IMR-90 (cell line): ENCODE data around the gene CLPTM1. TPM values are rescaled to one million over a fixed set of nuclear protein-coding genes. Genes with fewer than 3 reads are reported as not detected.

Source experiments
- ATAC-seq: fragments of 200-7000 bp; cut with Tn5 transposase; 2 replicates; pipeline ENCODE4 v1.9.1; 2020; ENCODE audit warnings: low read depth, mild to moderate bottlenecking, moderate library complexity
- BruUV-seq: library from RNA; stranded (reverse); fragments of 400-500 nt; replicated peaks from 2 replicates; lab custom pipeline; 2021; lab: Mats Ljungman, UMichigan
- CTCF ChIA-PET: fragments of 300-600 bp; formaldehyde crosslinking; extraction: SDS; loops from one replicate; lab custom pipeline; 2021; ENCODE audit warnings: antibody characterized with exemption; lab: Yijun Ruan, JAX
- POLR2A ChIA-PET: fragments of 300-600 bp; sonication (Branson Sonifier 250); formaldehyde crosslinking; loops from one replicate; lab custom pipeline; 2022; ENCODE audit warnings: antibody characterized with exemption; ENCODE audit not compliant: unreplicated experiment; lab: Charles Lee
- DNase-seq: peaks from one replicate; pipeline ENCODE4 v3.0.0; 2013
- H2AFZ ChIP-seq: replicated peaks from 2 replicates; pipeline ENCODE3; 2013; ENCODE audit warnings: low read length, mild to moderate bottlenecking; ENCODE audit not compliant: poor library complexity
- H2AK5ac ChIP-seq: 2 replicates; pipeline ENCODE4 v1.6.1; 2013; ENCODE audit warnings: low read depth, low read length, inconsistent platforms
- H2AK9ac ChIP-seq: replicated peaks from 2 replicates; pipeline ENCODE3; 2013; ENCODE audit warnings: mild to moderate bottlenecking, low read depth, low read length, moderate library complexity; ENCODE audit not compliant: poor library complexity
- H2BK120ac ChIP-seq: 2 replicates; pipeline ENCODE4 v1.6.1; 2013; ENCODE audit warnings: low read depth, low read length, inconsistent platforms
- H2BK15ac ChIP-seq: 3 replicates; pipeline ENCODE4 v1.6.1; 2013; ENCODE audit warnings: low read depth, low read length, inconsistent platforms
- H2BK20ac ChIP-seq: 2 replicates; pipeline ENCODE4 v1.6.1; 2013; ENCODE audit warnings: low read depth, mild to moderate bottlenecking, inconsistent platforms, low read length, moderate library complexity
- H2BK5ac ChIP-seq: 2 replicates; pipeline ENCODE4 v1.6.1; 2013; ENCODE audit warnings: mild to moderate bottlenecking, low read depth, low read length, inconsistent platforms; ENCODE audit not compliant: poor library complexity, severe bottlenecking
- H3K14ac ChIP-seq: replicated peaks from 2 replicates; pipeline ENCODE4 v1.6.1; 2013; ENCODE audit warnings: low read depth, low read length, inconsistent platforms
- H3K18ac ChIP-seq: 2 replicates; pipeline ENCODE4 v1.6.1; 2013; ENCODE audit warnings: low read depth, low read length, control low read depth
- H3K23ac ChIP-seq: 2 replicates; pipeline ENCODE4 v1.6.1; 2013; ENCODE audit warnings: low read depth, low read length, inconsistent platforms
- H3K27ac ChIP-seq: 2 replicates; pipeline ENCODE4 v1.5.1; 2013; ENCODE audit warnings: mild to moderate bottlenecking, control low read depth, low read length; ENCODE audit not compliant: insufficient read depth
- H3K27me3 ChIP-seq: 2 replicates; pipeline ENCODE4 v1.6.1; 2013; ENCODE audit warnings: low read length; ENCODE audit not compliant: control insufficient read depth, insufficient read depth
- H3K36me3 ChIP-seq: 2 replicates; pipeline ENCODE4 v1.6.1; 2013; ENCODE audit warnings: low read length, mixed read lengths; ENCODE audit not compliant: control insufficient read depth, insufficient read depth
- H3K4ac ChIP-seq: 2 replicates; pipeline ENCODE4 v1.6.1; 2013; ENCODE audit warnings: low read depth, low read length, inconsistent platforms
- H3K4me1 ChIP-seq: 2 replicates; pipeline ENCODE4 v1.6.1; 2013; ENCODE audit warnings: low read length, mixed read lengths; ENCODE audit not compliant: control insufficient read depth, insufficient read depth
- H3K4me2 ChIP-seq: 2 replicates; pipeline ENCODE4 v1.6.1; 2013; ENCODE audit warnings: low read depth, mild to moderate bottlenecking, control low read depth, low read length, moderate library complexity
- H3K4me3 ChIP-seq: 2 replicates; pipeline ENCODE4 v1.5.1; 2013; ENCODE audit warnings: low read depth, mild to moderate bottlenecking, control low read depth, low read length, moderate library complexity; ENCODE audit not compliant: insufficient read depth
- H3K56ac ChIP-seq: 2 replicates; pipeline ENCODE4 v1.6.1; 2013; ENCODE audit warnings: low read length, inconsistent platforms; ENCODE audit not compliant: insufficient read depth; ENCODE audit errors: extremely low read depth
- H3K79me1 ChIP-seq, 2 experiments: 2 replicates each; pipeline ENCODE4 v1.6.1; 2013; ENCODE audit warnings: low read length in 2 of 2, inconsistent platforms in 1 of 2, low read depth in 1 of 2
- H3K9ac ChIP-seq: 2 replicates; pipeline ENCODE4 v1.6.1; 2013; ENCODE audit warnings: low read depth, low read length, control low read depth
- H3K9me1 ChIP-seq: 2 replicates; pipeline ENCODE4 v1.6.1; 2013; ENCODE audit warnings: low read length, inconsistent platforms; ENCODE audit not compliant: insufficient read depth
- H3K9me3 ChIP-seq: 2 replicates; pipeline ENCODE4 v1.6.1; 2013; ENCODE audit warnings: low read length; ENCODE audit not compliant: control insufficient read depth, insufficient read depth
- H4K20me1 ChIP-seq: 2 replicates; pipeline ENCODE4 v1.6.1; 2013; ENCODE audit warnings: low read length, inconsistent platforms; ENCODE audit not compliant: insufficient read depth
- H4K5ac ChIP-seq: 2 replicates; pipeline ENCODE4 v1.6.1; 2013; ENCODE audit warnings: mild to moderate bottlenecking, low read depth, low read length, control low read depth
- H4K8ac ChIP-seq, 2 experiments: 2 replicates each; pipeline ENCODE4 v1.6.1; 2013; ENCODE audit warnings: low read depth in 2 of 2, low read length in 2 of 2, control low read depth in 1 of 2, inconsistent platforms in 1 of 2
- H4K91ac ChIP-seq: 2 replicates; pipeline ENCODE4 v1.6.1; 2013; ENCODE audit warnings: low read depth, low read length, inconsistent platforms; ENCODE audit not compliant: insufficient read depth
- BHLHE40 ChIP-seq: fragments of 150-350 bp; IDR thresholded peaks from 2 replicates; pipeline ENCODE4 v1.6.1; 2016; ENCODE audit warnings: mild to moderate bottlenecking, low read depth, low read length
- CEBPB ChIP-seq: IDR thresholded peaks from 2 replicates; pipeline ENCODE4 v1.6.1; 2012; ENCODE audit warnings: low read depth, low read length, improper control_type of control experiment
- CHD1 ChIP-seq: IDR thresholded peaks from 2 replicates; pipeline ENCODE4 v1.6.1; 2012; ENCODE audit warnings: low read depth, low read length, improper control_type of control experiment
- FOS ChIP-seq: fragments of 150-350 bp; IDR thresholded peaks from 2 replicates; pipeline ENCODE4 v1.6.1; 2016; ENCODE audit warnings: low read depth, low read length
- MAFK ChIP-seq: IDR thresholded peaks from 2 replicates; pipeline ENCODE4 v1.6.1; 2012; ENCODE audit warnings: low read depth, low read length, improper control_type of control experiment
- MAZ ChIP-seq: IDR thresholded peaks from 2 replicates; pipeline ENCODE4 v1.6.1; 2012; ENCODE audit warnings: low read depth, mild to moderate bottlenecking, low read length, improper control_type of control experiment, moderate library complexity, borderline replicate concordance
- MXI1 ChIP-seq: IDR thresholded peaks from 2 replicates; pipeline ENCODE4 v1.6.1; 2012; ENCODE audit warnings: low read depth, mild to moderate bottlenecking, low read length, moderate library complexity, borderline replicate concordance
- NFE2L2 ChIP-seq: fragments of 150-350 bp; IDR thresholded peaks from 2 replicates; pipeline ENCODE4 v1.6.1; 2016; ENCODE audit warnings: low read depth, mild to moderate bottlenecking, low read length
- POLR2A ChIP-seq: IDR thresholded peaks from 2 replicates; pipeline ENCODE4 v1.6.1; 2012; ENCODE audit warnings: mild to moderate bottlenecking, low read depth, low read length
- RAD21 ChIP-seq: IDR thresholded peaks from 2 replicates; pipeline ENCODE4 v1.6.1; 2012; ENCODE audit warnings: low read length, improper control_type of control experiment
- RCOR1 ChIP-seq: IDR thresholded peaks from 2 replicates; pipeline ENCODE4 v1.6.1; 2012; ENCODE audit warnings: mild to moderate bottlenecking, low read length, improper control_type of control experiment; ENCODE audit not compliant: insufficient replicate concordance
- RFX5 ChIP-seq: IDR thresholded peaks from 2 replicates; pipeline ENCODE4 v1.8.0; 2012; ENCODE audit warnings: low read depth, mild to moderate bottlenecking, low read length, moderate library complexity
- SMC3 ChIP-seq: fragments of 150-350 bp; IDR thresholded peaks from 2 replicates; pipeline ENCODE4 v1.6.1; 2016; ENCODE audit warnings: low read depth, mild to moderate bottlenecking, antibody characterized with exemption, low read length, moderate library complexity
- USF2 ChIP-seq: fragments of 150-350 bp; IDR thresholded peaks from 2 replicates; pipeline ENCODE4 v1.6.1; 2017; ENCODE audit warnings: mild to moderate bottlenecking, antibody characterized with exemption, low read length, low read depth
- WGBS, 2 experiments: methylation state at CpG; one replicate each; pipeline versions ENCODE4 v1.1.5 to v1.1.7; 2013; ENCODE audit warnings: missing lambda C conversion rate in 2 of 2; ENCODE audit not compliant: insufficient read length in 1 of 2; ENCODE audit errors: extremely low coverage in 2 of 2; 5-methylcytosine and 5-hydroxymethylcytosine counted together
- dilution Hi-C: fragments of 300-500 bp; cut with HindIII; formaldehyde crosslinking; loops from one replicate; pipeline ENCODE4 v1.14.3; 2018; ENCODE audit warnings: low sequenced_read_pairs; ENCODE audit not compliant: unreplicated experiment
- in situ Hi-C: fragments of 300-500 bp; cut with MboI; formaldehyde crosslinking; loops from 3 replicates; pipeline ENCODE4 v1.14.3; 2019; ENCODE audit warnings: low sequenced_read_pairs, inconsistent platforms, mixed read lengths
- intact Hi-C: fragments of 100-400 bp; cut with micrococcal nuclease; formaldehyde crosslinking; loops from 2 replicates; pipeline ENCODE4 v1.10.0; 2022
- polyA plus RNA-seq, 3 experiments: library from polyadenylated mRNA; depleted of rRNA; stranded (reverse); fragments of >200 nt; gene quantifications; 2 replicates each; pipeline ENCODE4 v1.2.3, GENCODE V29; 2012; ENCODE audit warnings: low replicate concordance in 1 of 3
- total RNA-seq: library from RNA; depleted of rRNA; stranded (reverse); fragments of >200 nt; gene quantifications from 2 replicates; pipeline ENCODE4 v1.2.3, GENCODE V29; 2012
- TF ChIP-seq, protein P1 (sequence below): fragments of 150-350 bp; IDR thresholded peaks from 2 replicates; pipeline ENCODE4 v1.6.1; 2016; ENCODE audit warnings: low read depth, mild to moderate bottlenecking, low read length, moderate library complexity, borderline replicate concordance
- TF ChIP-seq, protein P2 (sequence below): conservative IDR thresholded peaks from 2 replicates; pipeline ENCODE4 v1.5.1; 2012; ENCODE audit warnings: mild to moderate bottlenecking, low read depth, low read length, improper control_type of control experiment

CLPTM1 gene
- total and polyA plus RNA-seq, 2 of the 4 experiments (the other 2 are of a cell fraction), result 23.8 to 88.8 TPM

DNA sequence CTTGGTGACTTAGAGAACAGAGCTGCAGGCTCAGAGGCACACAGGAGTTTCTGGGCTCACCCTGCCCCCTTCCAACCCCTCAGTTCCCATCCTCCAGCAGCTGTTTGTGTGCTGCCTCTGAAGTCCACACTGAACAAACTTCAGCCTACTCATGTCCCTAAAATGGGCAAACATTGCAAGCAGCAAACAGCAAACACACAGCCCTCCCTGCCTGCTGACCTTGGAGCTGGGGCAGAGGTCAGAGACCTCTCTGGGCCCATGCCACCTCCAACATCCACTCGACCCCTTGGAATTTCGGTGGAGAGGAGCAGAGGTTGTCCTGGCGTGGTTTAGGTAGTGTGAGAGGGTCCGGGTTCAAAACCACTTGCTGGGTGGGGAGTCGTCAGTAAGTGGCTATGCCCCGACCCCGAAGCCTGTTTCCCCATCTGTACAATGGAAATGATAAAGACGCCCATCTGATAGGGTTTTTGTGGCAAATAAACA is 30.9 kb upstream of the CLPTM1 start:
- POLR2A ChIA-PET, result no interaction called here
- in situ Hi-C loops, result no loop called here
- peak overlapping the region; percentile 90; the same call in 1 of the 2 replicates for H2AK5ac ChIP-seq

More for the DNA sequence above, 30.9 kb upstream of the CLPTM1 start:
- H3K18ac ChIP-seq, result peak overlapping the region; percentile 88
- H3K79me1 ChIP-seq, result no peaks in the 10 kb centered on the region
- H3K36me3 ChIP-seq, result no peaks in the 10 kb centered on the region
- H2AFZ ChIP-seq, result peak overlapping the region; percentile 63
- DNase-seq, result no peak
- no peak overlapping the region for H3K4me3 ChIP-seq
- TF ChIP-seq MXI1, result no peak
- no peak for TF ChIP-seq BHLHE40
- no peak for TF ChIP-seq FOS
- TF ChIP-seq NFE2L2, result no peak
- no peak for TF ChIP-seq CEBPB
- TF ChIP-seq MAFK, result no peak
- TF ChIP-seq MAZ, result no peak
- no peak for TF ChIP-seq RFX5
- TF ChIP-seq, protein P1, sequence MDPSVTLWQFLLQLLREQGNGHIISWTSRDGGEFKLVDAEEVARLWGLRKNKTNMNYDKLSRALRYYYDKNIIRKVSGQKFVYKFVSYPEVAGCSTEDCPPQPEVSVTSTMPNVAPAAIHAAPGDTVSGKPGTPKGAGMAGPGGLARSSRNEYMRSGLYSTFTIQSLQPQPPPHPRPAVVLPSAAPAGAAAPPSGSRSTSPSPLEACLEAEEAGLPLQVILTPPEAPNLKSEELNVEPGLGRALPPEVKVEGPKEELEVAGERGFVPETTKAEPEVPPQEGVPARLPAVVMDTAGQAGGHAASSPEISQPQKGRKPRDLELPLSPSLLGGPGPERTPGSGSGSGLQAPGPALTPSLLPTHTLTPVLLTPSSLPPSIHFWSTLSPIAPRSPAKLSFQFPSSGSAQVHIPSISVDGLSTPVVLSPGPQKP, result no peak
- no peak for TF ChIP-seq SMC3
- TF ChIP-seq POLR2A, result no peak
- TF ChIP-seq USF2, result no peak
- TF ChIP-seq RCOR1, result no peak
- TF ChIP-seq, protein P2, sequence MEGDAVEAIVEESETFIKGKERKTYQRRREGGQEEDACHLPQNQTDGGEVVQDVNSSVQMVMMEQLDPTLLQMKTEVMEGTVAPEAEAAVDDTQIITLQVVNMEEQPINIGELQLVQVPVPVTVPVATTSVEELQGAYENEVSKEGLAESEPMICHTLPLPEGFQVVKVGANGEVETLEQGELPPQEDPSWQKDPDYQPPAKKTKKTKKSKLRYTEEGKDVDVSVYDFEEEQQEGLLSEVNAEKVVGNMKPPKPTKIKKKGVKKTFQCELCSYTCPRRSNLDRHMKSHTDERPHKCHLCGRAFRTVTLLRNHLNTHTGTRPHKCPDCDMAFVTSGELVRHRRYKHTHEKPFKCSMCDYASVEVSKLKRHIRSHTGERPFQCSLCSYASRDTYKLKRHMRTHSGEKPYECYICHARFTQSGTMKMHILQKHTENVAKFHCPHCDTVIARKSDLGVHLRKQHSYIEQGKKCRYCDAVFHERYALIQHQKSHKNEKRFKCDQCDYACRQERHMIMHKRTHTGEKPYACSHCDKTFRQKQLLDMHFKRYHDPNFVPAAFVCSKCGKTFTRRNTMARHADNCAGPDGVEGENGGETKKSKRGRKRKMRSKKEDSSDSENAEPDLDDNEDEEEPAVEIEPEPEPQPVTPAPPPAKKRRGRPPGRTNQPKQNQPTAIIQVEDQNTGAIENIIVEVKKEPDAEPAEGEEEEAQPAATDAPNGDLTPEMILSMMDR, result no peak
- TF ChIP-seq CHD1, result no peak
- no peak for TF ChIP-seq RAD21
- no peaks in the 10 kb centered on the region for H3K9me3 ChIP-seq
- ATAC-seq, result no peak
- H3K4ac ChIP-seq, result peak overlapping the region; percentile 31
- peak overlapping the region; percentile 68; the same call in 1 of the 2 replicates for H2BK120ac ChIP-seq
- intact Hi-C loops (no loop called here), dilution Hi-C loops (no loop called here)
- no peaks in the 10 kb centered on the region for H3K9me1 ChIP-seq
- CTCF ChIA-PET, result interaction anchor here (1.1 kb wide), 1 partner anchor 12 kb away, joined by 4 read pairs; no protein-coding TSS in a partner anchor
- H2BK15ac ChIP-seq, result peak overlapping the region; percentile 10; the same call in 1 of the 3 replicates
- no peak overlapping the region for H3K56ac ChIP-seq
- peak overlapping the region; percentile 85 for H4K5ac ChIP-seq
- H2BK5ac ChIP-seq, result no peak overlapping the region
- peak overlapping the region; percentile 55; the same call in 1 of the 2 replicates for H4K91ac ChIP-seq
- H3K4me1 ChIP-seq, result peaks cover 23% of the 10 kb centered on the region
- 67% methylated on average over 3 of the region's 8 CpGs; no CpG with 5 or more reads in 1 of the 2 experiments for WGBS, 2 experiments
- peak overlapping the region; percentile 20; the same call in 1 of the 2 replicates for H3K9ac ChIP-seq
- peak overlapping the region; percentile 79; the same call in 1 of the 2 replicates for H3K27ac ChIP-seq
- no peak overlapping the region; the same call in 1 of the 2 replicates for H3K4me2 ChIP-seq
- H2BK20ac ChIP-seq, result peak overlapping the region; percentile 44; the same call in 1 of the 2 replicates
- no peaks in the 10 kb centered on the region for H4K20me1 ChIP-seq
- no peaks in the 10 kb centered on the region for H3K27me3 ChIP-seq
- H4K8ac ChIP-seq, result peak overlapping the region; percentile 41 to 70
- peak overlapping the region; percentile 65 for H3K14ac ChIP-seq
- BruUV-seq, result no TSS peak
- no peak overlapping the region for H2AK9ac ChIP-seq
- H3K23ac ChIP-seq, result peak overlapping the region; percentile 50; the same call in 1 of the 2 replicates
